Liver (tissue), 3 donors: ENCODE measurements around the gene PGAP1.

Source experiments
- CTCF ChIP-seq: fragments of 150-350 bp; IDR thresholded peaks from 2 replicates; pipeline ENCODE4 v1.5.1; 2017; ENCODE audit warnings: improper control_type of control experiment, low read depth, low read length; ENCODE audit not compliant: missing input control
- JUND ChIP-seq, 2 donors: IDR thresholded peaks; 2 replicates each; pipeline ENCODE4 v1.6.1; 2016; ENCODE audit warnings: antibody characterized with exemption in 2 of 2
- MAX ChIP-seq: IDR thresholded peaks from 2 replicates; pipeline ENCODE4 v1.6.1; 2016; ENCODE audit warnings: antibody characterized with exemption
- SP1 ChIP-seq: IDR thresholded peaks from 2 replicates; pipeline ENCODE4 v1.6.1; 2018; ENCODE audit warnings: antibody characterized with exemption, mild to moderate bottlenecking
- TAF1 ChIP-seq: conservative IDR thresholded peaks from 2 replicates; pipeline ENCODE4 v1.6.1; 2016; ENCODE audit warnings: antibody characterized with exemption, mild to moderate bottlenecking
- YY1 ChIP-seq: IDR thresholded peaks from 2 replicates; pipeline ENCODE4 v1.6.1; 2016; ENCODE audit warnings: antibody characterized with exemption, mild to moderate bottlenecking
- TF ChIP-seq, protein P1 (sequence below): IDR thresholded peaks from 2 replicates; pipeline ENCODE4 v1.6.1; 2016; ENCODE audit warnings: antibody characterized with exemption, mild to moderate bottlenecking
- donor health status: healthy.
- donor health status: healthy.

DNA sequence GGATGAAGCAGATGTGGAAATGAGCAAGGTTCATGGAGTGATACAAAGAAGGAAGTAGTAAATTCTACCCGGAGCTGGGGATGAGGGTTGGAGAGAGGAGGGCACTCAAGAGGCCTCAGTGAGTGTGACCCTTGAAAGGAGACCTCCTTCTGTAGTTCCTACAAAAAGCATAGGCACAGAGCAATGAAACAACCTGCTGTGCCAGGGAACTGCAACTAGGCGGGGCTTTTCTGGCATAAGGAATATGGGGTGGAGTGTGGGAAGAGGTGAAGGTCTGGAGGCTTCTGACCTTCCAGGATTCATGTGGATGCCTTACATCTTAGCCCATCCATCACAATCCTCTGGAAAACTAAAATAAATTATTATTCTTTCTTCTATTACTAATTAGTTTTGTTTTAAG is 25.5 kb upstream of the PGAP1 start:
- TF ChIP-seq CTCF (no peak), SP1 (no peak), MAX (no peak), JUND (IDR thresholded peaks at IDR 0.05) (no peak), TAF1 (no peak), YY1 (no peak)
- TF ChIP-seq, protein P1, sequence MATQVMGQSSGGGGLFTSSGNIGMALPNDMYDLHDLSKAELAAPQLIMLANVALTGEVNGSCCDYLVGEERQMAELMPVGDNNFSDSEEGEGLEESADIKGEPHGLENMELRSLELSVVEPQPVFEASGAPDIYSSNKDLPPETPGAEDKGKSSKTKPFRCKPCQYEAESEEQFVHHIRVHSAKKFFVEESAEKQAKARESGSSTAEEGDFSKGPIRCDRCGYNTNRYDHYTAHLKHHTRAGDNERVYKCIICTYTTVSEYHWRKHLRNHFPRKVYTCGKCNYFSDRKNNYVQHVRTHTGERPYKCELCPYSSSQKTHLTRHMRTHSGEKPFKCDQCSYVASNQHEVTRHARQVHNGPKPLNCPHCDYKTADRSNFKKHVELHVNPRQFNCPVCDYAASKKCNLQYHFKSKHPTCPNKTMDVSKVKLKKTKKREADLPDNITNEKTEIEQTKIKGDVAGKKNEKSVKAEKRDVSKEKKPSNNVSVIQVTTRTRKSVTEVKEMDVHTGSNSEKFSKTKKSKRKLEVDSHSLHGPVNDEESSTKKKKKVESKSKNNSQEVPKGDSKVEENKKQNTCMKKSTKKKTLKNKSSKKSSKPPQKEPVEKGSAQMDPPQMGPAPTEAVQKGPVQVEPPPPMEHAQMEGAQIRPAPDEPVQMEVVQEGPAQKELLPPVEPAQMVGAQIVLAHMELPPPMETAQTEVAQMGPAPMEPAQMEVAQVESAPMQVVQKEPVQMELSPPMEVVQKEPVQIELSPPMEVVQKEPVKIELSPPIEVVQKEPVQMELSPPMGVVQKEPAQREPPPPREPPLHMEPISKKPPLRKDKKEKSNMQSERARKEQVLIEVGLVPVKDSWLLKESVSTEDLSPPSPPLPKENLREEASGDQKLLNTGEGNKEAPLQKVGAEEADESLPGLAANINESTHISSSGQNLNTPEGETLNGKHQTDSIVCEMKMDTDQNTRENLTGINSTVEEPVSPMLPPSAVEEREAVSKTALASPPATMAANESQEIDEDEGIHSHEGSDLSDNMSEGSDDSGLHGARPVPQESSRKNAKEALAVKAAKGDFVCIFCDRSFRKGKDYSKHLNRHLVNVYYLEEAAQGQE, result no peak
